Eye (tissue), 1 donor: ENCODE measurements around the gene TENM4.

Source experiments
- DNase-seq: peaks from one replicate; pipeline ENCODE4 v3.0.0-alpha.2; 2015

TENM4 gene

DNA sequence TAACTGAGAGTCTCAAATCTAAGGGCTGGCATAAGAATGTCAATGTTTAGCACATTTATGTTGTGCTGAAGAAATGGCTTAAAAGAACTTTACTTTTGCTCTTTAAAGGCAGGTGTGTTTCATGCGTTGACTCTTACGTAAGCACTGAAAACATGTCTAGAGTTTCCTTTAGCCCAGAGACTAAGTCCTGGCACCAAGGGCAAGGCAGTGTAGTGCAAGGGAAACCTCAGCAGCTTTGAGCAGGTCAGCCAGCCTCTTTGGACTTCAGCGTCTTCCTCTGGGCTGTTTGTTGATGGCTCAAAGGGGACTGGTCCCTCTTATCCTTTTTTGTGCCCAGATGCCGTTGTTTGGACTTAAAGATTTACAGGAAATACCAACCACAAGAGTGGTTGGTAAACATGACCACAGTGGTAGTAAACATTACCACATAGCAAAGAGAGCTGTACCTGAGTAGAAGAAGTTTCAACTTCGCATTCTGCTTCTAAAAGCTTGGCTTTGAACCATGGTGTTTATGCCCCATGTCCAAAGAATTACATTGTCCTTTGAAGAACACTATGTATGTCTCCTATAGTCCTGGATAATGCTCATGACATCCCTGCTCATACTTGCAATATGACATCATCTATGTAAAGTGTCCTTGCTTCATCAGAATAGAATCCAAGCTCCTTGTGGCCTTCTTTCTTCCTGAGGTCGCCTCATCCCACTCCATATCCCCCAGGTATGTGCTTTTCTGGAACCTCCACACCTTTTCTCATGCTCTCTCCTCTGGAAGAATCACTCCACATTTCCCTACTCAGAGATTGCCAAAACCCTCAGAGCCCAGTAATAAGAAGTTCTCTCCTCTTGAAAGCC is 23.5 kb downstream of the TENM4 start:
- DNase-seq, result no peak

DNA sequence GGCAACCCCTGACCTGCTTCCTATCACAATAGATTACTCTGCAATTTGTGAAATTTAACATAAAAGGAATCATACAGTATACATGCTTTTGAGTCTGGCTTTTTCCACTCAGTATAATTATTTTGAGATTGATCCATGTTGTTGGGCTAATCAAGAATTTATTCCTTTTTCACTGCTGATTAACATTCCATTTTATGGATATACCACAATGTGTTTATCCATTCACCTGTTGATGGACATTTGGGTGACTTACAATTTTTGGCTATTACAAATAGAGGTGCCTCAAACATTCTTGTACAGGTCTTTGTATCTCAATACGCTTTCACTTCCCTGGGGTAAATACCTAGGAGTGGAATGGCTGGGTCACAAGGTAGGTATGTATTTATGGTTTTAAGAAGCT is 24.9 kb downstream of the TENM4 start:
- DNase-seq, result no peak

- DNase-seq, result no peak
Observed at GRCh38 chr11:79415411-79415810, 25.4 kb downstream of the TENM4 start.

DNA sequence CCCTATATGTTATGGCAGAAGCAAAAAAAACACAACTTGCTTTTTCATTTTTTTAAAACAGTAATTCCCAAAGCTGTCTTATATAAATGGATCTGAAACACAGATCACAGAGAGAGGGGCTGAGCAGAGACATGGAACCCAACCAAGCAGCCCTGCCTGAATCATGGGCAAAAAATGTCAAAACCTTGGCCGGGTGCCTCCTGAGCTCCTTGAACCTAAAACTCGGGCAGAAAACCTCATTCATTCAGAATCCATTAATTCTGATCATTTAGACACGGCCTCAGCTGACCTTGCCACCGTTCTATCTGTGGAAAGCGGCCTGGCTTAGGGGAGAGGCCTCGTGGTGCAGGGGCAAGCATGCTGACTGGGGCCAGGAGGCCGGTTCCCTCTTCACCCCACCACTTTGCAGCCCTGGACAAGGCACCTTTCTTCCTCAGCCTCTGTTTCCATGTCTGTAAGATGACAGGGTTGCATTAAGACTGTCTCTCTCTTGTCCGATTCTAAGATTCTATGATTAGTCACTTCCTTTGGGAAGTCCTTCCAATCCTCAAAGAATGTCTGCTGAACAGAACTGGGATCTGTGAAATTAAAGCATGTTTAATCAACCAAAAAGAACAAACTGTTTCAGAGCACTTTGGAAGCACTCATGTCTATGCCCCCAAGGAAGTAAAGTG is 26.0 kb downstream of the TENM4 start:
- no peak for DNase-seq

DNA sequence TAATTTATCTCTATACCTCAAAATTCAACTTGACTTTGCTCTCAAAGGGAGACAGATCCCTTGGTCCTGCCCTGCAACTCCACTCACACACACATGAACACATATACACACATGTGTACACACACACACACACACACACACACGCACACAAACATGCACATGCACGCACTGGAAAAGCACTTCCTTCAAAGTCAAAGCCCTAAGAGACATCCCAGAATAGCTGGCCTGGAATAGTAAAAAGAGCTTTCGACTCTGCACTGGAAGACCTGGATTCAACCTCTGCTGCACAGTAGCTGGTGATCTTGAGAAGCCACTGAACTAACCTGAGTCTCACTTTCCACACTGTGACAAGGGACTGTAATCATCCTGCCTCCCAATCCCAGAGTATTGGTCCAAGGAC is 26.8 kb downstream of the TENM4 start:
- DNase-seq, result no peak

DNA sequence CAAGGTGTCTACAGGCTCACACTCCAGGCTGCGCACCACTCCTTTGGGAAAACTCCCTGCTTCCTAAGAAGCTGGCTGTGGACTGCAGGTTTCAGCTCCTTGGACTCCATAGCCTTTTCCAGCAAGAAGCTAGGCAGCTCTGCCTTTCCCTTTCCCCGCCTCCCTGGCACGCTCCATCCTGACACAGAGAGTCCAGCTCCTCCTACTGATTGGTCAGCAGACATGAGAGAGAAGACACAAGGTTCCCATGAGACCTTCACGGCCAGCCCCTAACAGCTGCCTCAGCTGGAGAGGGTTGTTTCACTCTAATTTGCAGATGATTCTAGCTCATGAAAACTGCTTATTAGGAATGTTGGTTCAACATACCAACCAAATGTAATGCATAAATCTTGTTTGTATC is 27.6 kb downstream of the TENM4 start:
- peak; percentile 93 for DNase-seq

- DNase-seq, result no peak
Observed at GRCh38 chr11:79412761-79413160, 28.1 kb downstream of the TENM4 start.

- DNase-seq, result peak; percentile 73
Observed at GRCh38 chr11:79409330-79409729, 31.5 kb downstream of the TENM4 start.

DNA sequence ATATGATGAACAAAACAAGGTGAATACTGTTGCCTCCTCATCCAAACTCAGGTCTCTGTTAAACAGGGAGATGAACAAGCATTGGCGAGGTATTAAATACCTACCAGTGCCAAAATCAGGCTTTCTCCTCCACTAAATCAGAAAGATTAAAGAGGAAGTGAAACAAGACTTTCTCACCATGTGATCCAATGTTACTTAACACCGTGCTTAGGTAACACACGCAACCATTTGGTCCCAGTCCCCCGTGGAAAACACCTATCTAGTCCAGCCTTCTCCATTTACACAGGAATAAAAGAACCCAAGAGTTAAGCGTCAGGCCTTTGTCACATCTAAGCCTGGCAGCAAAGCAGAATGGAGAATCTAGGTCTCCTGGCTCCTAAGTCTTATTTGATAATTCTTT is 34.5 kb downstream of the TENM4 start:
- no peak for DNase-seq

DNA sequence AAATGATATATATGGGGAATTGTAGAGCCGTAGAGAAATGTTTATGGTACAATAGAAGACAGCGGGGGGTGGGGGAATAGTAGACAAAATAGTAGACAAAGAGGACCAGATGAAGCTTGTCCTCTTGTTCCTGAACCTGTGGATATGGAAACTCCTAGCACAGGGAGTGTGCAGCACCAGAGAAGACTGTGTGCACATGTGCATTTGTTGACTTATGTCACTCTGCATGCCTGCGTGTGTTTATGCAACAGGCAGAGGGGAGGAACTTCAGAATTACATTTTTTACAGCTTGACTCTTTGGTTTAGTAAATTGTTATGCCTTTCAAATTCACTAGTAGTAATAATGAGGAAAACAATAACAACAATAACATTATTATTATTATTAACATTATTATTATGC is 36.0 kb downstream of the TENM4 start:
- no peak for DNase-seq

GRCh38 chr11:79404325-79404724 is 36.5 kb downstream of the TENM4 start:
- no peak for DNase-seq

DNA sequence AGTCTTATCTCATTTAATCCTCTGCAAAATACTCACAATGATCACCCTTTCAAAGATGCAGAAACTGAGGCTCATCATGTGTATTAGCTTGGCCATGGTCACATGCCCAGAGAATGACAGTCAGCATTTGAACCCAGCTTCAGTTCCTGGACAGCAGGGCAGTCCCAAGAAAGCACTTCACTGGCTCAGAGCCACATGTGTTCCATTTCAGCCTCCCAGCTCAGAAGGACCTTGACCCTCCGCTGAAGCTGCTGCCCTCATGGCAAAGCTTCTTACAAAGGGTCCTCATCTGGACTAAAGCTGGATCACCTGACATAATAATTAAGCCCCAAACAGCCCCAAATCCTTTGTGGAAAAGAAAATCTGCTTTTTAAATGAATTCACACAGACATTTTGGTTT is 37.0 kb downstream of the TENM4 start:
- DNase-seq, result no peak

GRCh38 chr11:79402912-79403311 is 37.9 kb downstream of the TENM4 start:
- no peak for DNase-seq

- peak; percentile 56 for DNase-seq
Observed at GRCh38 chr11:79400717-79401330, 40.0 kb downstream of the TENM4 start.

DNA sequence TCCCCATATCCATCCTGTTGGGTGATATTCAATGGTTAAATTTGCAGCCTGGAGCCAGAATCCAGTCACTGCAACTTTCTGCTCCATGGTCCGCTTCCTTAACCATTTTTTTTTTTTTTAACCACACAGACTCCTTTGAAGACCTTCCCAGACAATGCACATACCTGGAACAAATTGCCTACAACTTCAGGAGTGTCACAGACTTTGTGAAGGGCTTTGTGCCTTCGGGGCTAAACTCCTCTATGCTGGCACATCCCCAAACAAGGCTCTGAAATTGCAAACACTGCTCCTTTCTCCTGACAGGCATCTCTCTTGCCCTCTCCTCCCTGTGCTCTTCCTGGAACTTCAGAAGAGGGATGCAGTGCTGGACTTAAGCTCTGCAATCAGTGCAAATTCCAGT is 40.6 kb downstream of the TENM4 start:
- DNase-seq, result no peak

GRCh38 chr11:79397252-79397651 is 43.6 kb downstream of the TENM4 start:
- DNase-seq, result no peak

GRCh38 chr11:79396674-79397073 is 44.2 kb downstream of the TENM4 start:
- DNase-seq, result no peak

GRCh38 chr11:79396001-79396400 is 44.8 kb downstream of the TENM4 start:
- DNase-seq, result no peak

GRCh38 chr11:79393362-79394043 is 47.3 kb downstream of the TENM4 start:
- peak; percentile 86 for DNase-seq

- peak; percentile 67 for DNase-seq
Observed at GRCh38 chr11:79392161-79392560, 48.7 kb downstream of the TENM4 start.

DNA sequence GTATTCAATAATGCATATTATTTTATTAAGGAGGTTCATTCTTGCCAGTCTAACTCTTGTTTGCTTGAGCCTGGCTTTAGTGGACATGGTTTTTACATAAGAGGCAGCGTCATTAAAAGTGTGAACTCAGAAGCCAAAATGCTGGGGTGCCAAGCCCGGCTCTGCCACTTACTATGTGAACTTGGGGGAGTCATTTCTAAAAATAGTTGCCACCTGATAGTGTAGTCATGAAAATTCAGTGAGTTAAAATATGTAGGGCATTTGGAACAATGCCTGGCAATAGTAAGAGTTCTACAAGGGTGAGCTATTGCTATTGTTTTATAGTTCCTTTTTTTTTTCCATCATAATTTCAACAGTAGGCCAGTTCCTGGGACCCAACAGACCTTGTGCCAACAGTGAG is 49.9 kb downstream of the TENM4 start:
- DNase-seq, result no peak

DNA sequence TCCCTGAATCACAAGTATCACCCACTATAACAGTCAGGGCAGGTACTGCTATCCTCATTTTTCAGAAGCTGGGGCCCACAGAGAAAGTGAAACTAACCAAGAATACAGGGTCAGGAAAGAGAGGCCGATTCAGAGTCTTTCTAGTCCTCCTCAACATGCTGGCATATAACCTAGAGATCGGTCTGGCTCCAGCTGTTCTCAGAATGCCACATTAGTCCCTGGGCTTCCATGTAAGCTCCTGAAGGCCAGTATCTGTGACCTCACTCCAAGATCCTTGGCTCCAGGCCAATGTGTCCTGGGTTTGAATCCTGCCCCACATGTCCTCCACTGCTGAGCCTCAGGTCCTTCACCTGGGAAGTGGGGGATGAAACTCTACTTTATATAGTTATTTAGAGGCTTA is 50.4 kb downstream of the TENM4 start:
- DNase-seq, result no peak

- DNase-seq, result no peak
Observed at GRCh38 chr11:79388201-79388600, 52.6 kb downstream of the TENM4 start.
